T-cell (primary cell): ENCODE data around the gene PGAM2. TPM values are rescaled to one million over a fixed set of nuclear protein-coding genes. Genes with fewer than 3 reads are reported as not detected.
A peak's percentile ranks its signal among the peaks of the same experiment; 100 is the strongest.

Experiments used
- ATAC-seq, 4 experiments: fragments of 200-7000 bp in 3 of 4; fragments of 150-1000 bp in 1 of 4; cut with Tn5 transposase; replicated peaks in 1 of 4; 1 replicate in 3 of 4; 2 replicates in 1 of 4; pipeline ENCODE4 v1.10.0; 2021; ENCODE audit warnings: moderate library complexity in 3 of 4, mild to moderate bottlenecking in 2 of 4, moderate number of reproducible peaks in 1 of 4
- CTCF ChIA-PET, 2 donors: fragments of 300-600 bp; sonication (Branson Sonifier 250); formaldehyde crosslinking; loops; one replicate each; lab custom pipeline; 2022; ENCODE audit warnings: antibody characterized with exemption in 2 of 2; lab: Charles Lee
- POLR2A ChIA-PET, 2 donors: fragments of 300-600 bp; sonication (Branson Sonifier 250); formaldehyde crosslinking; loops; one replicate each; lab custom pipeline; 2022; ENCODE audit warnings: antibody characterized with exemption in 2 of 2; lab: Charles Lee
- DNase-seq, 35 experiments: peaks; one replicate each; pipeline versions ENCODE4 v3.0.0 to v3.0.0-alpha.2; 2013 to 2023
- H3K27ac ChIP-seq: one replicate; pipeline ENCODE4 v1.5.1; 2013; ENCODE audit warnings: low read length
- H3K27me3 ChIP-seq, 2 experiments: replicated peaks in 1 of 2; 1 replicate in 1 of 2; 2 replicates in 1 of 2; pipeline versions ENCODE4 v1.6.1 to v1.7.0; 2013; ENCODE audit warnings: low read length in 1 of 2, mixed read lengths in 1 of 2; ENCODE audit not compliant: control insufficient read depth in 2 of 2, insufficient read depth in 2 of 2; ENCODE audit errors: extremely low read depth in 1 of 2
- H3K36me3 ChIP-seq, 2 donors: 1 replicate in 1 of 2; 2 replicates in 1 of 2; pipeline versions ENCODE4 v1.6.1 to v1.7.0; 2013; ENCODE audit warnings: low read length in 1 of 2; ENCODE audit not compliant: control insufficient read depth in 2 of 2, insufficient read depth in 1 of 2; ENCODE audit errors: extremely low read depth in 1 of 2
- H3K4me1 ChIP-seq, 2 experiments: 1 replicate in 1 of 2; 2 replicates in 1 of 2; pipeline versions ENCODE4 v1.6.1 to v1.7.0; 2013; ENCODE audit warnings: low read length in 2 of 2, mixed read lengths in 1 of 2; ENCODE audit not compliant: insufficient read depth in 2 of 2, control insufficient read depth in 1 of 2; ENCODE audit errors: extremely low read depth in 1 of 2
- H3K4me3 ChIP-seq, 2 donors: 1 replicate in 1 of 2; 2 replicates in 1 of 2; pipeline versions ENCODE4 v1.5.1 to v1.7.0; 2013; ENCODE audit warnings: mild to moderate bottlenecking in 2 of 2, low read length in 1 of 2, moderate library complexity in 1 of 2; ENCODE audit not compliant: control insufficient read depth in 1 of 2; ENCODE audit errors: extremely low read depth in 1 of 2
- H3K9me3 ChIP-seq: 2 replicates; pipeline ENCODE4 v1.7.0; 2013
- H3K27ac Mint-ChIP-seq, 2 donors: one replicate each; pipeline ENCODE4 v1.8.0; 2020 to 2021; ENCODE audit warnings: mild to moderate bottlenecking in 2 of 2, mixed read lengths in 2 of 2
- H3K27me3 Mint-ChIP-seq, 2 donors: one replicate each; pipeline ENCODE4 v1.8.0; 2021 to 2022; ENCODE audit warnings: mixed read lengths in 2 of 2
- H3K36me3 Mint-ChIP-seq: one replicate; pipeline ENCODE4 v1.8.0; 2021; ENCODE audit warnings: mixed read lengths
- H3K4me1 Mint-ChIP-seq, 3 donors: one replicate each; pipeline ENCODE4 v1.8.0; 2020 to 2022; ENCODE audit warnings: mixed read lengths in 3 of 3, mild to moderate bottlenecking in 1 of 3
- H3K4me3 Mint-ChIP-seq, 3 donors: one replicate each; pipeline ENCODE4 v1.8.0; 2020 to 2022; ENCODE audit warnings: mild to moderate bottlenecking in 3 of 3, mixed read lengths in 3 of 3, moderate library complexity in 3 of 3
- H3K9me3 Mint-ChIP-seq, 3 donors: one replicate each; pipeline ENCODE4 v1.8.0; 2020 to 2022; ENCODE audit warnings: mixed read lengths in 3 of 3
- WGBS: methylation state at CpG from one replicate; pipeline ENCODE4 v1.1.5; 2013; ENCODE audit warnings: missing lambda C conversion rate; ENCODE audit not compliant: insufficient coverage; 5-methylcytosine and 5-hydroxymethylcytosine counted together
- total RNA-seq, 35 experiments: library from RNA in 6 of 35; stranded (reverse) in 6 of 35; fragments of 120-200 nt in 1 of 35; gene quantifications; one replicate each; pipeline versions ENCODE4 v1.2.1 to v1.2.4 and lab custom pipeline; 2013 to 2026

PGAM2 gene
- total RNA-seq, 5 donors from 2014 or later (not counting 1 experiment from before 2014, with no cell fraction given) = 1.1 to 2.9 (median 1.7) TPM

DNA sequence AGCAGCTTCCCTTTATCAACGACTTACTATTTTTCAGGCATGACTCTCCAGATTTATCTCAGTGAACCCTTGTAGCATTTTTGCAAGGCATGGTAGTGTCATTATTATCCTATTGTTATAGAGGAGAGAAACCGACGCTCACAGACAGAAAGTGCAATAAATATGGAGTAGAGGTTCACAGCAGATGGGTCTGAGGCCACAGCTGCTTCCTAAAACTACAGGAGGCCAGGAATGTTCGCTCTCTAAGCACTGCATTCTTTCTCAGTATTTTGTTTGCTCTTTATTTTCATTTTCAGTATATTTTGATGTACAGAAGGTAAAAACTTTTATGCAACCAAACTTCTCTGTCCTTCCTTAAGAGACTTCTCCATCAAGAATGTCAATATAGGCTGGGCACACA, 34.3 kb upstream of the PGAM2 start:
- H3K27me3 Mint-ChIP-seq = peaks cover 0 to 12% of the 10 kb centered on the region in 2 donors
- H3K27ac Mint-ChIP-seq = no peak overlapping the region
- DNase-seq (no peak), ATAC-seq (no peak)
- H3K4me1 Mint-ChIP-seq = peaks cover 4 to 15% (median 14%) of the 10 kb centered on the region in 3 donors
- Histone ChIP-seq H3K27me3 (peaks cover 0 to 25% of the 10 kb centered on the region in 2 experiments), H3K4me3 (no peak overlapping the region), H3K9me3 (no peaks in the 10 kb centered on the region), H3K27ac (no peak overlapping the region), H3K36me3 (no peaks in the 10 kb centered on the region), H3K4me1 (peaks cover 2 to 12% of the 10 kb centered on the region in 2 experiments)
- WGBS = no CpG with 5 or more reads among the region's 4 CpGs
- ChIA-PET POLR2A (no interaction called here), CTCF (no interaction called here)
- H3K36me3 Mint-ChIP-seq = no peaks in the 10 kb centered on the region
- H3K4me3 Mint-ChIP-seq = no peak overlapping the region
- no peaks in the 10 kb centered on the region for H3K9me3 Mint-ChIP-seq

DNA sequence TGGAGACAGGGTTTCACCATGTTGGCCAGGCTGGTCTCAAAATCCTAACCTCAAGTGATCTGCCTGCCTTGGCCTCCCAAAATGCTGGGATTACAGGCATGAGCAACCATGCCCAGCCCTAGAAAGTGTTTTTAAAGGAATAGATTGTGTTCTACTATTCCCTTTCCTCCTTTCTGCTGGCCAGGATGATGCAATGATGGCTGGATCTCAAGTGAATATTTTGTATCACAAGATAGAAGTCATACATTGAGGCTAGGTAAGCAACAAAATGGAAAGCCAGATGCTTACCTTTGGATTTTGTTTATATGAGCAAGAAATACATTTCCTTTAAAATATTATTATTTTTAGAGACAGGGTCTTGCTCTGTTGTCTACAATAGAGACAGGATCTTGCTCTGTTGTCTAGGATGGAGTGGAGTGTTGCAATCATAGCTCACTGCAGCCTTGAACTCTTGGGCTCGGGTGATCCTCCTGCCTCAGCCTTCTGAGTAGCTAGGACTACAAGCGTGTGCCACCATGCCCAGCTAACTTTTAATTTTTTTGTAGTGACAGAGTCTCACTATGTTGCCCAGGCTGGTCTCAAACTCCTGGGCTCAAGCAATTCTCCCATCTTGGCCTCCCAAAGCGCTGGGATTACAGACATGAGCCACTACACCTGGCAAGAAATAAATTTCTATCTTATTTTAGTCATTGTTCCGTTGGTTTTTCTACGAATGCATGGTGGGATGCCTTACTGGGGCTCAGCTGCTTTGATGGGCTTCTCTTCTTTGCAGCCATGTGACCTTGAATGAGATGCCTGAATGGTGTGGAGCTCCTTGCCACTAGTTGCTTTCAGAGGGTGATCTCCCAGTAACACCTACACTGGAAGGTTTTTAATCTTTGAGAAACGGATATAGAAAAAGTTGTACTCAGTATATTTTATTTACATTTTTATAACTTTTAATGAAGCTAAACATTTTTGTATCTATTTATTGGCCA, 33.0 kb upstream of the PGAM2 start:
- DNase-seq (no peak), ATAC-seq (no peak)
- H3K36me3 ChIP-seq = no peaks in the 10 kb centered on the region
- Mint-ChIP-seq H3K4me3 (no peak overlapping the region), H3K27me3 (peaks cover 0 to 9% of the 10 kb centered on the region in 2 donors), H3K27ac (no peak overlapping the region), H3K4me1 (peaks cover 4 to 14% (median 13%) of the 10 kb centered on the region in 3 donors), H3K36me3 (no peaks in the 10 kb centered on the region), H3K9me3 (no peaks in the 10 kb centered on the region)
- no peak overlapping the region for H3K4me3 ChIP-seq
- no peak overlapping the region for H3K27ac ChIP-seq
- H3K4me1 ChIP-seq = peaks cover 0 to 2% of the 10 kb centered on the region in 2 experiments
- POLR2A ChIA-PET = interaction anchor here in 1 of 2 donors (0.6 kb wide), 1 partner anchor 1169 kb away, joined by 3 read pairs; no protein-coding TSS in a partner anchor
- no peaks in the 10 kb centered on the region for H3K9me3 ChIP-seq
- WGBS = no CpG with 5 or more reads among the region's 6 CpGs
- peaks cover 0 to 14% of the 10 kb centered on the region in 2 experiments for H3K27me3 ChIP-seq
- CTCF ChIA-PET = interaction anchor here in 1 of 2 donors (0.5 kb wide), 1 partner anchor 1059 kb away, joined by 7 read pairs; the partner anchor contains the start of gene RAMP3

DNA sequence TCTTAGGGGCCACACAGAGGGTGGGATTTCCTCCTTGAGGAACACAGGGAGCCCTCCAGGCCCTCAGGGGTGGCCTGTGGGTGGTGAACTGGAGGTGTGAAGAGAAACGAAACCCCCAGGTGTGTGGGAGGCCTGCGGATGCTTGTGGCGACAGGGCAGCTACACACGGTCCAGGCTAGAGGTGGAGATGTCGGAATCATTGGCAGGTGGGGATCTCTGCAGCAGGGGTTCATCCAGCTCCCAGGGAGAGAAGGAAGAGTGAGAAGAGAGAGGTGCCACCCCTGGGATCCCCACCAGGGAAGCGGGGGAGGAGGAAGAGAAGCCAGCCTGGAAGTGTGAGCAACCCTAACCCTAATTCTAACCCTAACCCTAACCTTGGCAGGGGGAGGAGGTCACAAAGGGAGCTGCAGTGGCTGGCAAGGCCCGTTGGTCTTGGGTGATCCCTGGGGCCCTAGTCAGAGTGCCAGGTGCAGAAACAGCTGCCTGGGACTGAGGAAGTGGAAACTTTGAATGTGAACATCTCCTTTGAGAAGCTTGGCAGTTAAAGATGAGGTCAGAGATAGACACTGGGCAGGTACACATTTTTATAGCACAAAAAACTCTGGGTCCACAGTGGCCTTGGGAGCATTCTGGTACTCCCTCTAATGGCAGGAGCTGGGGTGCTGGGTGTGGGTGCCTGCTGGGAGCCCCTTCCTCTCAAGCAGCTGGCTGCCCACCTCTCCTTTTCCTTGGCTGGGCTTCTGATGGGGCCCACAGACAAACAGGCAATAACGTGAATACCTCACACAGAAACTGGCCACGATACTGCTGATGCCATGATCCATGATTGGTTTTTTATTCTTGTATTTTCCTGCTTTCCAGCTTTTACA, 31.9 kb upstream of the PGAM2 start:
- Mint-ChIP-seq H3K4me3 (no peak overlapping the region), H3K36me3 (no peaks in the 10 kb centered on the region), H3K4me1 (peaks cover 4 to 10% (median 8%) of the 10 kb centered on the region in 3 donors), H3K9me3 (no peaks in the 10 kb centered on the region), H3K27ac (no peak overlapping the region), H3K27me3 (peaks cover 0 to 2% of the 10 kb centered on the region in 2 donors)
- Histone ChIP-seq H3K4me1 (no peaks in the 10 kb centered on the region), H3K27ac (no peak overlapping the region), H3K27me3 (peaks cover 0 to 7% of the 10 kb centered on the region in 2 experiments), H3K4me3 (no peak overlapping the region), H3K9me3 (no peaks in the 10 kb centered on the region), H3K36me3 (no peaks in the 10 kb centered on the region)
- ChIA-PET POLR2A (interaction anchor here in 1 of 2 donors (0.5 kb wide), 1 partner anchor 104 kb away, joined by 6 read pairs; the partner anchor contains the start of gene YKT6), CTCF (no interaction called here)
- ATAC-seq (peak in 2 of 4 experiments; percentile 19 to 20), DNase-seq (no peak)
- WGBS = 29% methylated on average over 7 of the region's 9 CpGs

- no peaks in the 10 kb centered on the region for H3K4me1 ChIP-seq
- WGBS = 71% methylated on average over 5 of the region's 8 CpGs
- peaks cover 4 to 10% (median 8%) of the 10 kb centered on the region in 3 donors for H3K4me1 Mint-ChIP-seq
- H3K27me3 ChIP-seq = peaks cover 0 to 8% of the 10 kb centered on the region in 2 experiments
- CTCF ChIA-PET = no interaction called here
- H3K27ac ChIP-seq = no peak overlapping the region
- H3K9me3 ChIP-seq = no peaks in the 10 kb centered on the region
- H3K27ac Mint-ChIP-seq = no peak overlapping the region
- H3K36me3 ChIP-seq = no peaks in the 10 kb centered on the region
- DNase-seq = no peak
- POLR2A ChIA-PET = interaction anchor here in 1 of 2 donors (0.5 kb wide), 1 partner anchor 104 kb away, joined by 6 read pairs; the partner anchor contains the start of gene YKT6
- no peak for ATAC-seq
- no peak overlapping the region for H3K4me3 ChIP-seq
- no peaks in the 10 kb centered on the region for H3K36me3 Mint-ChIP-seq
- H3K9me3 Mint-ChIP-seq = no peaks in the 10 kb centered on the region
- no peak overlapping the region for H3K4me3 Mint-ChIP-seq
- no peaks in the 10 kb centered on the region for H3K27me3 Mint-ChIP-seq
Measured at GRCh38 chr7:44096326-44096881, 31.0 kb upstream of the PGAM2 start.

- POLR2A ChIA-PET = no interaction called here
- Mint-ChIP-seq H3K27me3 (peaks cover 0 to under 1% of the 10 kb centered on the region in 2 donors), H3K27ac (no peak overlapping the region), H3K4me1 (peaks cover 4 to 10% (median 8%) of the 10 kb centered on the region in 3 donors), H3K36me3 (no peaks in the 10 kb centered on the region), H3K9me3 (no peaks in the 10 kb centered on the region), H3K4me3 (no peak overlapping the region)
- ATAC-seq = no peak
- H3K9me3 ChIP-seq = no peaks in the 10 kb centered on the region
- H3K36me3 ChIP-seq = no peaks in the 10 kb centered on the region
- no peaks in the 10 kb centered on the region for H3K4me1 ChIP-seq
- peaks cover 0 to 3% of the 10 kb centered on the region in 2 experiments for H3K27me3 ChIP-seq
- CTCF ChIA-PET = no interaction called here
- H3K4me3 ChIP-seq = no peak overlapping the region
- 20% methylated on average over 1 of the region's 3 CpGs for WGBS
- H3K27ac ChIP-seq = no peak overlapping the region
- no peak for DNase-seq
Measured at GRCh38 chr7:44095781-44096180, 30.4 kb upstream of the PGAM2 start.
